ENCODE data around the gene EXOC2.

GRCh38 chr6:490251-491037 lies 202.5 kb downstream of the EXOC2 start:
- TF ChIP-seq CTCF (IDR thresholded peaks at IDR 0.05) (no peak), POLR2A (IDR thresholded peaks at IDR 0.05) (no peak)
